PFSK-1 (cell line): Measurements from ENCODE around the gene S100B.

ENCODE experiments used
- FOXP2 ChIP-seq: optimal IDR thresholded peaks from 2 replicates; pipeline ENCODE3; 2011; ENCODE audit warnings: borderline replicate concordance, control low read depth, inconsistent platforms; ENCODE audit not compliant: insufficient read depth; ENCODE audit errors: extremely low read length, extremely low read depth
- POLR2AphosphoS5 ChIP-seq: IDR thresholded peaks from 2 replicates; pipeline ENCODE4 v1.6.1; 2012; ENCODE audit warnings: low read depth, mild to moderate bottlenecking, control low read depth, low read length, moderate library complexity
- SIN3A ChIP-seq: IDR thresholded peaks from 2 replicates; pipeline ENCODE4 v1.6.1; 2012; ENCODE audit warnings: mild to moderate bottlenecking, low read length, moderate library complexity, borderline replicate concordance; ENCODE audit not compliant: insufficient read depth
- TAF1 ChIP-seq: IDR thresholded peaks from 2 replicates; pipeline ENCODE4 v1.6.1; 2012; ENCODE audit warnings: low read length, control low read depth, borderline replicate concordance; ENCODE audit not compliant: insufficient read depth
- TF ChIP-seq, protein P1 (sequence below), 2 experiments: IDR thresholded peaks; 2 replicates each; pipeline versions ENCODE4 v1.6.1 to v1.8.0; 2011 to 2012; ENCODE audit warnings: low read depth in 2 of 2, low read length in 2 of 2, control low read depth in 1 of 2, inconsistent platforms in 1 of 2, mild to moderate bottlenecking in 1 of 2, moderate library complexity in 1 of 2; ENCODE audit not compliant: insufficient read depth in 1 of 2

S100B gene

DNA sequence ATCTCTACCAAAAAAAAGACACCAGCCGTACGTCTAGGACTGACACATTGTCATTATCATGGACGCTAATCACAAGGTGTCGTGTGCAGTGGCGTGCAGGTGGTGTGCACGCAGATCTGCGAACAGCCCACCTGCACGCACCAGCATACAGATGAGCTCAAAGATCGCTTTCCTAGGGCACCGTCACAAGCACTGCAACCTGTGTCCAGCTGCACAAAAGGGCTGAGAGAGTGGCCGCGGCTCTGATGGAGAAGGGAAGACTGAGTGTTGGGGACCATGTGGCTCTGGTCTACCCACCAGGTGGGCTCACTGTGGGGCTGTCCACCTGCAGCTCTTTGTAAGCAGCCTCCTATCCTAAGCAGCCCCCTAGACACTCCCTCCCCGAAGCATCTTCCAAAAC is 50.9 kb downstream of the S100B start:
- TF ChIP-seq, protein P1, sequence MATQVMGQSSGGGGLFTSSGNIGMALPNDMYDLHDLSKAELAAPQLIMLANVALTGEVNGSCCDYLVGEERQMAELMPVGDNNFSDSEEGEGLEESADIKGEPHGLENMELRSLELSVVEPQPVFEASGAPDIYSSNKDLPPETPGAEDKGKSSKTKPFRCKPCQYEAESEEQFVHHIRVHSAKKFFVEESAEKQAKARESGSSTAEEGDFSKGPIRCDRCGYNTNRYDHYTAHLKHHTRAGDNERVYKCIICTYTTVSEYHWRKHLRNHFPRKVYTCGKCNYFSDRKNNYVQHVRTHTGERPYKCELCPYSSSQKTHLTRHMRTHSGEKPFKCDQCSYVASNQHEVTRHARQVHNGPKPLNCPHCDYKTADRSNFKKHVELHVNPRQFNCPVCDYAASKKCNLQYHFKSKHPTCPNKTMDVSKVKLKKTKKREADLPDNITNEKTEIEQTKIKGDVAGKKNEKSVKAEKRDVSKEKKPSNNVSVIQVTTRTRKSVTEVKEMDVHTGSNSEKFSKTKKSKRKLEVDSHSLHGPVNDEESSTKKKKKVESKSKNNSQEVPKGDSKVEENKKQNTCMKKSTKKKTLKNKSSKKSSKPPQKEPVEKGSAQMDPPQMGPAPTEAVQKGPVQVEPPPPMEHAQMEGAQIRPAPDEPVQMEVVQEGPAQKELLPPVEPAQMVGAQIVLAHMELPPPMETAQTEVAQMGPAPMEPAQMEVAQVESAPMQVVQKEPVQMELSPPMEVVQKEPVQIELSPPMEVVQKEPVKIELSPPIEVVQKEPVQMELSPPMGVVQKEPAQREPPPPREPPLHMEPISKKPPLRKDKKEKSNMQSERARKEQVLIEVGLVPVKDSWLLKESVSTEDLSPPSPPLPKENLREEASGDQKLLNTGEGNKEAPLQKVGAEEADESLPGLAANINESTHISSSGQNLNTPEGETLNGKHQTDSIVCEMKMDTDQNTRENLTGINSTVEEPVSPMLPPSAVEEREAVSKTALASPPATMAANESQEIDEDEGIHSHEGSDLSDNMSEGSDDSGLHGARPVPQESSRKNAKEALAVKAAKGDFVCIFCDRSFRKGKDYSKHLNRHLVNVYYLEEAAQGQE (IDR thresholded peaks at IDR 0.05; ENCODE audit: insufficient read depth in 1 of 2, low read depth in 2 of 2, low read length in 2 of 2), result no peak
- TF ChIP-seq POLR2AphosphoS5, result no peak
- TF ChIP-seq TAF1, result no peak
- no peak for TF ChIP-seq FOXP2
- TF ChIP-seq SIN3A, result no peak

DNA sequence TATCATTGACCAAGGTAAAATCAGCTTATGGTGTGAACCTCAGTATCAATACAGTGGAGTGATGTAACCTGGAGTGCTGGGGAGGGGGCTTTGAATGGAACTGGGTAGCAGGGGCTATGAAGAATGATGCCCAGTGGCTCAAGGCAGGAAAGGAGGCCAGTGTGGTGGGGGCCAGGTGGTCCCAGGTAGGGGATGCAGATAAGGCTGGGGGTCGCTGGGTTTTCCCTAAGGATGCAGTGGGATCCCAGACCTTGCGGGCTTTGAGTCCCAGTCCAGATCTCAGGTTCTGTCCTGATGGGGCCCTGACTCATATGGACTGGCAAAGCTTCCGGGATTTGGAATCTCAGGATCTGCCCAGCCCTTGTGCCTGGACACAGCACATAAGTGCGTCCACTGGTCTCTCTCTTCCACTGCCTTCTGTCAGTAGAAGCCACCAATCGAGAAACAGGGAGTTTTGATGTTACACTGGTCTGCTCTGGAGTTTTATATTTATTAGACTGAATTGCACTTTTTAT is 52.0 kb downstream of the S100B start:
- TF ChIP-seq FOXP2 (no peak), TAF1 (no peak), SIN3A (no peak), POLR2AphosphoS5 (no peak)
- TF ChIP-seq, protein P1 (IDR thresholded peaks at IDR 0.05; ENCODE audit: insufficient read depth in 1 of 2, low read depth in 2 of 2, low read length in 2 of 2), result no peak

DNA sequence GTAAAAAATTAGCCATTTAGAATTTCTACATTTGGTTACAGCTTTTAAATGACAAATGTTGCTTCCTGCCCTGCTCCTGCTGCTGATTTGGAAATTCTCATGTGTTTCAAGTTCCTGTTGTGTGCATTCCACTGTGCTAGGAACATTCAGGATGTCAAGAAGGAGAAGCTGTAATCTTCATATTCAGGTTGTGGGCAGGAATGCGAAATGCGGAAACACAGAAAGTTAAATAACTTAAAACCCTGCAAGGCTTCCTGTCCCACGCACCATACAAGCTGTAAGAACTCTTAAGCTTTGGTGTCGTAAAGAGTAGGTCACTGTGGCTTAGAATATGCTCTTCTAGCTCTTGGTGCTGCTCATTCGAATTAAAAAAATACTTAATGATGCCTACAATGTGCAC is 52.6 kb downstream of the S100B start:
- TF ChIP-seq TAF1 (no peak), POLR2AphosphoS5 (no peak), FOXP2 (no peak), SIN3A (no peak)
- TF ChIP-seq, protein P1 (IDR thresholded peaks at IDR 0.05; ENCODE audit: insufficient read depth in 1 of 2, low read depth in 2 of 2, low read length in 2 of 2), result no peak

DNA sequence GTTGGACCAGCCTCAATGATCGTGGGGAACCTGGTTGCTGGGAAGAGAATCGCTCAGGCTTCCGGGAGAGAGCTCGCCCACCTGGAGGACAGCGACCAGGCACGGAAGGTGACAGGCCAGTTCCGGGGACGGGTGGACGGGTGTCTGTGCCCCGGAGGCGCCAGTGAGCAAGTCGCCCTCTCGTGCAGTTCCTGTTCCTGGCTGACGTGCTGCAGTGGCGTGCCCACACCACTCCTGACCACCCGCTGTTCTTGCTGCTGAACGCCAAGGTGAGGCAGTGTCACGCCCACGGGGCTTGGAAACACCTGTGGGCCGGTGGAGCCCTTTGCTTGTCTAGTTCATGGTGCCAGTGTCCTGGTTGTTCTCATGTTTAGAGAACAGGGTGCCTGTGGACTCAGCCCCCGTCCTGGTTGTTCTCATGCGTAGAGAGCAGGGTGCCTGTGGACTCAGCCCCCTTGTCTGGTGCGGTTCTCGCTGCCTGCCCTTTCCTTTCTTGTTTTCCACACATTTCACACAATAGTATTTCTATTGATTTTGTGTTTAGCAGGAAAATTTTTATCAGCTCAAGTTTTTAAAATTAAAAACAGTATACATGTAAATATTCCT is 53.1 kb downstream of the S100B start:
- TF ChIP-seq POLR2AphosphoS5, result no peak
- no peak for TF ChIP-seq TAF1
- TF ChIP-seq, protein P1 (IDR thresholded peaks at IDR 0.05; ENCODE audit: insufficient read depth in 1 of 2, low read depth in 2 of 2, low read length in 2 of 2), result no peak
- TF ChIP-seq FOXP2, result no peak
- no peak for TF ChIP-seq SIN3A
